ENCODE data around the gene PCDH18. TPM values are rescaled to one million over a fixed set of nuclear protein-coding genes. Genes with fewer than 3 reads are reported as not detected.
A peak's percentile ranks its signal among the peaks of the same experiment; 100 is the strongest.

Gene PCDH18
- total RNA-seq, 1 experiment from 2014 or later: 28.0 TPM

DNA sequence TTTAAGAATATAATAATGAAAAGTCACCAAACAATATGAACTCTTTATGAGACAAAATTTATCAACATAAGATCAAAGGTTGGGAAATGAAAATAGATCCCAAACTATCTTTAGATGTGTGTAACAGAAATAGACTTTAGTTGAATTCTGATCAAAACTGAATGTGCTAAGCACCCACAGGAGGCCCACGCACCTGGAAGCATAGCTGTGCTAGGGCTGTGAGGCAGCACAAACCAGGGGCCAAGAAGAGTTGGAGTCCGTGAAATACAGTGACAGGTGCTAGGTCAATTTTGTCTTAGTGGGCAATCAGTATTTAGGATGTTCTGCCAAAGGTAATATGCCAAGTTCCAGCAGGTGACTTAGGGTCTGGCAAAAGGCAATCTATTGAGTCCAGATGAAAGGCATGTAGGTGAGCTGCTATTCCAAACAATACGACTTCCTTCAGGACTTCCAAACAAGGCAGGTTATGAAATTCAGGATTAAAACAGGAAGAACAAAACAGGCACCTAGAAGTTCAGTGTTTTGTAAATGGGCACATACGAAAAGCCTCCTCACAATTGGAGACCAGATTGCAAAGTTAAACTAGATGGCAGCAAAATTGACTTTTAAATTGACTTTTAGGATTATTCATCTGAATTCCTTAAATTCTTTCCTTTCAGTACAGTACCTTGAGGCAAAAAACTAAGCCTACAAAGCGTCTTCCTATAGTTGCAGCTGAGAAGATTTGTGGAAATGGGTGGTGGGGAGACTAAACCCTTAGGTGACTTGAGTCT, 4.7 kb upstream of the PCDH18 start:
- ChIA-PET POLR2A (no interaction called here), CTCF (no interaction called here)
- H3K4me3 Mint-ChIP-seq: no peak overlapping the region
- ATAC-seq (peak; percentile 60), DNase-seq (ENCODE audit: low spot score) (no peak)
- H3K27me3 Mint-ChIP-seq (ENCODE audit: low read depth): no peaks in the 10 kb centered on the region; the same call in 1 of the 2 replicates
- TF ChIP-seq MAX (CRISPR knock-in tag; IDR thresholded peaks at IDR 0.05): no peak
- TF ChIP-seq ETV6 (CRISPR knock-in tag; IDR thresholded peaks at IDR 0.05): 0 out of 2 replicates have a peak, but pooled peaks have one; percentile 56
- TF ChIP-seq TEAD1 (CRISPR knock-in tag; IDR thresholded peaks at IDR 0.05): peak; percentile 58; the same call in 1 of the 2 replicates
- H3K4me1 Mint-ChIP-seq: peaks cover 50% of the 10 kb centered on the region
- H3K36me3 Mint-ChIP-seq: no peaks in the 10 kb centered on the region
- peaks cover 3% of the 10 kb centered on the region; the same call in 1 of the 2 replicates for H3K9me3 Mint-ChIP-seq
- H3K27ac Mint-ChIP-seq: peak overlapping the region; percentile 90

- CTCF ChIA-PET: no interaction called here
- POLR2A ChIA-PET: no interaction called here
- no peak overlapping the region for H3K27ac Mint-ChIP-seq
- no peaks in the 10 kb centered on the region; the same call in 1 of the 2 replicates for H3K36me3 Mint-ChIP-seq
- no peak for ATAC-seq
- H3K4me1 Mint-ChIP-seq: peaks cover 38% of the 10 kb centered on the region
- no peak for DNase-seq (ENCODE audit: low spot score)
- no peak overlapping the region for H3K4me3 Mint-ChIP-seq
- peaks cover 3% of the 10 kb centered on the region; the same call in 1 of the 2 replicates for H3K9me3 Mint-ChIP-seq
- TF ChIP-seq RORB (CRISPR knock-in tag; IDR thresholded peaks at IDR 0.05) (no peak), SP1 (CRISPR knock-in tag; conservative IDR thresholded peaks at IDR 0.05) (no peak), PREB (CRISPR knock-in tag; IDR thresholded peaks at IDR 0.05; ENCODE audit: borderline replicate concordance) (no peak), IRF1 (CRISPR knock-in tag; IDR thresholded peaks at IDR 0.05) (no peak), CREB1 (CRISPR knock-in tag; IDR thresholded peaks at IDR 0.05) (no peak), ZNF263 (CRISPR knock-in tag; IDR thresholded peaks at IDR 0.05; ENCODE audit: low read depth) (no peak), HMGXB4 (CRISPR knock-in tag; IDR thresholded peaks at IDR 0.05) (no peak), STAT6 (CRISPR knock-in tag; conservative IDR thresholded peaks at IDR 0.05; ENCODE audit: low read depth) (no peak), ZNF671 (CRISPR knock-in tag; IDR thresholded peaks at IDR 0.05) (no peak)
- TF ChIP-seq, protein P1, sequence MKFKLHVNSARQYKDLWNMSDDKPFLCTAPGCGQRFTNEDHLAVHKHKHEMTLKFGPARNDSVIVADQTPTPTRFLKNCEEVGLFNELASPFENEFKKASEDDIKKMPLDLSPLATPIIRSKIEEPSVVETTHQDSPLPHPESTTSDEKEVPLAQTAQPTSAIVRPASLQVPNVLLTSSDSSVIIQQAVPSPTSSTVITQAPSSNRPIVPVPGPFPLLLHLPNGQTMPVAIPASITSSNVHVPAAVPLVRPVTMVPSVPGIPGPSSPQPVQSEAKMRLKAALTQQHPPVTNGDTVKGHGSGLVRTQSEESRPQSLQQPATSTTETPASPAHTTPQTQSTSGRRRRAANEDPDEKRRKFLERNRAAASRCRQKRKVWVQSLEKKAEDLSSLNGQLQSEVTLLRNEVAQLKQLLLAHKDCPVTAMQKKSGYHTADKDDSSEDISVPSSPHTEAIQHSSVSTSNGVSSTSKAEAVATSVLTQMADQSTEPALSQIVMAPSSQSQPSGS (CRISPR knock-in tag; IDR thresholded peaks at IDR 0.05; ENCODE audit: borderline replicate concordance, low read depth): no peak
- TF ChIP-seq, protein P2, sequence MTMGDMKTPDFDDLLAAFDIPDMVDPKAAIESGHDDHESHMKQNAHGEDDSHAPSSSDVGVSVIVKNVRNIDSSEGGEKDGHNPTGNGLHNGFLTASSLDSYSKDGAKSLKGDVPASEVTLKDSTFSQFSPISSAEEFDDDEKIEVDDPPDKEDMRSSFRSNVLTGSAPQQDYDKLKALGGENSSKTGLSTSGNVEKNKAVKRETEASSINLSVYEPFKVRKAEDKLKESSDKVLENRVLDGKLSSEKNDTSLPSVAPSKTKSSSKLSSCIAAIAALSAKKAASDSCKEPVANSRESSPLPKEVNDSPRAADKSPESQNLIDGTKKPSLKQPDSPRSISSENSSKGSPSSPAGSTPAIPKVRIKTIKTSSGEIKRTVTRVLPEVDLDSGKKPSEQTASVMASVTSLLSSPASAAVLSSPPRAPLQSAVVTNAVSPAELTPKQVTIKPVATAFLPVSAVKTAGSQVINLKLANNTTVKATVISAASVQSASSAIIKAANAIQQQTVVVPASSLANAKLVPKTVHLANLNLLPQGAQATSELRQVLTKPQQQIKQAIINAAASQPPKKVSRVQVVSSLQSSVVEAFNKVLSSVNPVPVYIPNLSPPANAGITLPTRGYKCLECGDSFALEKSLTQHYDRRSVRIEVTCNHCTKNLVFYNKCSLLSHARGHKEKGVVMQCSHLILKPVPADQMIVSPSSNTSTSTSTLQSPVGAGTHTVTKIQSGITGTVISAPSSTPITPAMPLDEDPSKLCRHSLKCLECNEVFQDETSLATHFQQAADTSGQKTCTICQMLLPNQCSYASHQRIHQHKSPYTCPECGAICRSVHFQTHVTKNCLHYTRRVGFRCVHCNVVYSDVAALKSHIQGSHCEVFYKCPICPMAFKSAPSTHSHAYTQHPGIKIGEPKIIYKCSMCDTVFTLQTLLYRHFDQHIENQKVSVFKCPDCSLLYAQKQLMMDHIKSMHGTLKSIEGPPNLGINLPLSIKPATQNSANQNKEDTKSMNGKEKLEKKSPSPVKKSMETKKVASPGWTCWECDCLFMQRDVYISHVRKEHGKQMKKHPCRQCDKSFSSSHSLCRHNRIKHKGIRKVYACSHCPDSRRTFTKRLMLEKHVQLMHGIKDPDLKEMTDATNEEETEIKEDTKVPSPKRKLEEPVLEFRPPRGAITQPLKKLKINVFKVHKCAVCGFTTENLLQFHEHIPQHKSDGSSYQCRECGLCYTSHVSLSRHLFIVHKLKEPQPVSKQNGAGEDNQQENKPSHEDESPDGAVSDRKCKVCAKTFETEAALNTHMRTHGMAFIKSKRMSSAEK (CRISPR knock-in tag; IDR thresholded peaks at IDR 0.05; ENCODE audit: borderline replicate concordance): no peak
- TF ChIP-seq, protein P3, sequence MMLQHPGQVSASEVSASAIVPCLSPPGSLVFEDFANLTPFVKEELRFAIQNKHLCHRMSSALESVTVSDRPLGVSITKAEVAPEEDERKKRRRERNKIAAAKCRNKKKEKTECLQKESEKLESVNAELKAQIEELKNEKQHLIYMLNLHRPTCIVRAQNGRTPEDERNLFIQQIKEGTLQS (CRISPR knock-in tag; conservative IDR thresholded peaks at IDR 0.05): no peak
- H3K27me3 Mint-ChIP-seq (ENCODE audit: low read depth): no peaks in the 10 kb centered on the region
Measured at GRCh38 chr4:137535718-137536117, 3.4 kb upstream of the PCDH18 start.

All from WTC11 (cell line).